B cell (primary cell): Measurements from ENCODE around the gene MAGI2. TPM values are rescaled to one million over a fixed set of nuclear protein-coding genes. Genes with fewer than 3 reads are reported as not detected.

ENCODE experiments used
- ATAC-seq: fragments of 200-7000 bp; cut with Tn5 transposase; one replicate; pipeline ENCODE4 v1.10.0; 2021; ENCODE audit warnings: low read depth, mild to moderate bottlenecking, moderate number of reproducible peaks, moderate library complexity
- CTCF ChIA-PET: fragments of 350-600 bp; sonication (Branson Sonifier 250); formaldehyde crosslinking; loops from one replicate; lab custom pipeline; 2021; ENCODE audit warnings: antibody characterized with exemption, inconsistent platforms; lab: Charles Lee
- POLR2A ChIA-PET: fragments of 350-600 bp; sonication (Branson Sonifier 250); formaldehyde crosslinking; loops from one replicate; lab custom pipeline; 2021; ENCODE audit warnings: antibody characterized with exemption; lab: Charles Lee
- DNase-seq: peaks from one replicate; pipeline ENCODE4 v3.0.0; 2013
- H2AFZ ChIP-seq: 2 replicates; pipeline ENCODE4 v1.6.1; 2012; ENCODE audit warnings: mild to moderate bottlenecking, low read depth, low read length; ENCODE audit not compliant: insufficient read depth, poor library complexity, severe bottlenecking
- H3K27ac ChIP-seq, 2 donors: 1 replicate in 1 of 2; 2 replicates in 1 of 2; pipeline ENCODE4 v1.5.1; 2012 to 2013; ENCODE audit warnings: low read length in 2 of 2, mild to moderate bottlenecking in 2 of 2, moderate library complexity in 1 of 2
- H3K27me3 ChIP-seq, 4 experiments: fragments of 200-600 bp in 1 of 4; sonication (generic) in 1 of 4; replicated peaks in 1 of 4; 1 replicate in 2 of 4; 2 replicates in 2 of 4; pipeline versions ENCODE4 v1.6.1 to v1.7.0; 2013 to 2016; ENCODE audit warnings: low read length in 3 of 4, mild to moderate bottlenecking in 2 of 4, mixed read lengths in 1 of 4, moderate library complexity in 1 of 4; ENCODE audit not compliant: insufficient read depth in 4 of 4, control insufficient read depth in 3 of 4; ENCODE audit errors: control extremely low read depth in 1 of 4
- H3K36me3 ChIP-seq, 2 experiments: replicated peaks in 1 of 2; 1 replicate in 1 of 2; 2 replicates in 1 of 2; pipeline versions ENCODE4 v1.6.1 to v1.7.1; 2013; ENCODE audit warnings: low read length in 1 of 2; ENCODE audit not compliant: insufficient read depth in 2 of 2, control insufficient read depth in 1 of 2; ENCODE audit errors: control extremely low read depth in 1 of 2, extremely low read depth in 1 of 2
- H3K4me1 ChIP-seq, 2 donors: fragments of 200-600 bp in 1 of 2; sonication (generic) in 1 of 2; 1 replicate in 1 of 2; 2 replicates in 1 of 2; pipeline versions ENCODE4 v1.5.1 to v1.6.1; 2013 to 2017; ENCODE audit warnings: low read length in 2 of 2; ENCODE audit not compliant: control insufficient read depth in 2 of 2, insufficient read depth in 2 of 2
- H3K4me2 ChIP-seq: replicated peaks from 2 replicates; pipeline ENCODE3; 2012; ENCODE audit warnings: mild to moderate bottlenecking, low read depth, low read length; ENCODE audit not compliant: poor library complexity, severe bottlenecking
- H3K4me3 ChIP-seq, 5 experiments: fragments of 200-600 bp in 1 of 5; sonication (generic) in 1 of 5; 1 replicate in 3 of 5; 2 replicates in 2 of 5; pipeline versions ENCODE4 v1.5.1 to v1.7.0; 2011 to 2016; ENCODE audit warnings: low read length in 4 of 5, mild to moderate bottlenecking in 4 of 5, low read depth in 2 of 5, control low read depth in 1 of 5, moderate library complexity in 1 of 5; ENCODE audit not compliant: insufficient read depth in 1 of 5; ENCODE audit errors: control extremely low read depth in 1 of 5, extremely low read depth in 1 of 5
- H3K79me2 ChIP-seq: fragments of 200-600 bp; sonication (generic); one replicate; pipeline ENCODE4 v1.6.0; 2016; ENCODE audit warnings: low read length; ENCODE audit not compliant: control insufficient read depth, insufficient read depth
- H3K9ac ChIP-seq: fragments of 200-600 bp; sonication (generic); 2 replicates; pipeline ENCODE4 v1.6.1; 2017; ENCODE audit warnings: mild to moderate bottlenecking, low read length, moderate library complexity
- H3K9me3 ChIP-seq, 3 donors: one replicate each; pipeline versions ENCODE4 v1.6.1 to v1.7.1; 2013; ENCODE audit warnings: low read length in 2 of 3; ENCODE audit not compliant: control insufficient read depth in 2 of 3, insufficient read depth in 1 of 3; ENCODE audit errors: control extremely low read depth in 1 of 3
- H4K20me1 ChIP-seq: 2 replicates; pipeline ENCODE4 v1.6.0; 2012; ENCODE audit warnings: mild to moderate bottlenecking, low read length; ENCODE audit not compliant: insufficient read depth, control insufficient read depth, poor library complexity, severe bottlenecking
- H3K27ac Mint-ChIP-seq: one replicate; pipeline ENCODE4 v1.8.0; 2021; ENCODE audit warnings: mixed read lengths
- H3K27me3 Mint-ChIP-seq: one replicate; pipeline ENCODE4 v1.8.0; 2021; ENCODE audit warnings: mixed read lengths
- H3K4me1 Mint-ChIP-seq: one replicate; pipeline ENCODE4 v1.8.0; 2021; ENCODE audit warnings: mixed read lengths
- H3K4me3 Mint-ChIP-seq: one replicate; pipeline ENCODE4 v1.8.0; 2021; ENCODE audit warnings: mixed read lengths
- H3K9me3 Mint-ChIP-seq: one replicate; pipeline ENCODE4 v1.8.0; 2022; ENCODE audit warnings: mixed read lengths; ENCODE audit not compliant: insufficient read depth
- CTCF ChIP-seq: fragments of 200-600 bp; IDR thresholded peaks from one replicate; pipeline ENCODE4 v1.8.0; 2022; ENCODE audit warnings: antibody characterized with exemption, mild to moderate bottlenecking
- EZH2 ChIP-seq: IDR thresholded peaks from 2 replicates; pipeline ENCODE4 v1.6.1; 2012; ENCODE audit warnings: borderline replicate concordance, low read depth, mild to moderate bottlenecking, moderate library complexity, low read length; ENCODE audit not compliant: insufficient read depth, poor library complexity, severe bottlenecking
- WGBS: methylation state at CpG from one replicate; pipeline ENCODE4 v1.1.5; 2013; ENCODE audit warnings: missing lambda C conversion rate; ENCODE audit not compliant: insufficient coverage; 5-methylcytosine and 5-hydroxymethylcytosine counted together
- intact Hi-C: fragments of 100-400 bp; cut with micrococcal nuclease; formaldehyde crosslinking; loops from one replicate; pipeline ENCODE4 v1.10.0; 2022
- polyA plus RNA-seq: library from polyadenylated mRNA; depleted of rRNA; stranded (reverse); fragments of >200 nt; gene quantifications from 2 replicates; pipeline ENCODE4 v1.2.3, GENCODE V29; 2012
- total RNA-seq, 2 donors: library from RNA; stranded (reverse); fragments of 120-200 nt in 1 of 2; gene quantifications; 1 replicate in 1 of 2; 2 replicates in 1 of 2; pipeline versions ENCODE4 v1.2.3 to v1.2.4, GENCODE V29; 2013 to 2022

The MAGI2 gene
- total and polyA plus RNA-seq, 2 donors (not counting 1 experiment from before 2014, with no cell fraction given) = 0.16 to 0.64 TPM

GRCh38 chr7:78024591-78024990, 1428.9 kb downstream of the MAGI2 start:
- 40% methylated on average over 1 of the region's 2 CpGs for WGBS
- Histone ChIP-seq H3K79me2 (no peaks in the 10 kb centered on the region), H3K27me3 (no peaks in the 10 kb centered on the region), H2AFZ (no peak overlapping the region), H4K20me1 (no peaks in the 10 kb centered on the region), H3K36me3 (no peaks in the 10 kb centered on the region), H3K9ac (no peak overlapping the region), H3K9me3 (no peaks in the 10 kb centered on the region), H3K4me1 (peaks cover 4 to 6% of the 10 kb centered on the region in 2 donors), H3K27ac (no peak overlapping the region), H3K4me3 (no peak overlapping the region), H3K4me2 (no peak overlapping the region)
- peaks cover 4% of the 10 kb centered on the region for H3K27me3 Mint-ChIP-seq
- no peak overlapping the region for H3K27ac Mint-ChIP-seq
- ChIA-PET POLR2A (no interaction called here), CTCF (interaction anchor here (1.0 to 2.7 kb wide), 3 partner anchors 12 to 373 kb away, joined by 3 to 22 read pairs (median 5); no protein-coding TSS in a partner anchor)
- no peak for TF ChIP-seq EZH2
- TF ChIP-seq CTCF = no peak
- H3K9me3 Mint-ChIP-seq = no peaks in the 10 kb centered on the region
- no peak for ATAC-seq
- intact Hi-C loops = no loop called here
- no peak for DNase-seq
- no peak overlapping the region for H3K4me3 Mint-ChIP-seq
- peaks cover 8% of the 10 kb centered on the region for H3K4me1 Mint-ChIP-seq

- Mint-ChIP-seq H3K27me3 (peaks cover 4% of the 10 kb centered on the region), H3K4me1 (peaks cover 13% of the 10 kb centered on the region), H3K9me3 (no peaks in the 10 kb centered on the region), H3K4me3 (no peak overlapping the region), H3K27ac (no peak overlapping the region)
- no peaks in the 10 kb centered on the region for H3K9me3 ChIP-seq
- H3K4me1 ChIP-seq = peaks cover 11 to 12% of the 10 kb centered on the region in 2 donors
- no peaks in the 10 kb centered on the region for H3K79me2 ChIP-seq
- ATAC-seq (no peak), DNase-seq (no peak)
- no peak overlapping the region for H2AFZ ChIP-seq
- H3K27ac ChIP-seq = no peak overlapping the region
- ChIA-PET POLR2A (no interaction called here), CTCF (no interaction called here)
- no peak overlapping the region for H3K4me2 ChIP-seq
- H3K27me3 ChIP-seq = peaks cover 0 to 2% (median 0%) of the 10 kb centered on the region in 4 experiments
- 80% methylated on average over 3 of the region's 4 CpGs for WGBS
- TF ChIP-seq EZH2 = no peak
- TF ChIP-seq CTCF = no peak
- no peaks in the 10 kb centered on the region for H3K36me3 ChIP-seq
- intact Hi-C loops = no loop called here
- no peaks in the 10 kb centered on the region for H4K20me1 ChIP-seq
- no peak overlapping the region for H3K4me3 ChIP-seq
- no peak overlapping the region for H3K9ac ChIP-seq
Measured at GRCh38 chr7:78023191-78023590, 1430.3 kb downstream of the MAGI2 start.
